Sigmoid colon (tissue), 7 donors: ENCODE data around the gene RNF149. TPM values are rescaled to one million over a fixed set of nuclear protein-coding genes. Genes with fewer than 3 reads are reported as not detected.

Experiments used
- DNase-seq: peaks from one replicate; pipeline ENCODE4 v3.0.0-alpha.2; 2019
- H3K27ac ChIP-seq, 4 donors: fragments of 200-600 bp; sonication (generic); one replicate each; pipeline ENCODE4 v1.5.1; 2016 to 2019; ENCODE audit warnings: mild to moderate bottlenecking in 1 of 4
- H3K27me3 ChIP-seq, 3 donors: fragments of 200-600 bp; sonication (generic); one replicate each; pipeline ENCODE4 v1.5.1; 2019; ENCODE audit warnings: mild to moderate bottlenecking in 1 of 3
- H3K36me3 ChIP-seq, 4 donors: fragments of 200-600 bp; sonication (generic); one replicate each; pipeline ENCODE4 v1.5.1; 2016 to 2019
- H3K4me1 ChIP-seq, 4 donors: fragments of 200-600 bp; sonication (generic); one replicate each; pipeline ENCODE4 v1.5.1; 2017 to 2019
- H3K4me3 ChIP-seq, 4 donors: fragments of 200-600 bp; sonication (generic); one replicate each; pipeline ENCODE4 v1.5.1; 2017 to 2019; ENCODE audit warnings: mild to moderate bottlenecking in 2 of 4, moderate library complexity in 1 of 4
- H3K9me3 ChIP-seq, 4 donors: fragments of 200-600 bp in 3 of 4; sonication (generic) in 3 of 4; one replicate each; pipeline versions ENCODE4 v1.5.1 to v1.6.1; 2013 to 2019
- CTCF ChIP-seq, 4 experiments: fragments of 450-650 bp in 3 of 4; fragments of 200-600 bp in 1 of 4; IDR thresholded peaks; one replicate each; pipeline ENCODE4 v1.5.1; 2016 to 2019; ENCODE audit warnings: antibody characterized with exemption in 4 of 4, mild to moderate bottlenecking in 3 of 4, moderate library complexity in 2 of 4
- EP300 ChIP-seq, 4 donors: sonication (generic); formaldehyde crosslinking; IDR thresholded peaks; one replicate each; pipeline ENCODE4 v1.6.1; 2017; ENCODE audit warnings: antibody characterized with exemption in 4 of 4
- POLR2A ChIP-seq, 2 donors: fragments of 450-650 bp; IDR thresholded peaks; one replicate each; pipeline ENCODE4 v1.6.1; 2016; ENCODE audit warnings: antibody characterized with exemption in 2 of 2, mild to moderate bottlenecking in 2 of 2, moderate library complexity in 2 of 2
- POLR2AphosphoS5 ChIP-seq, 4 donors: sonication (generic); formaldehyde crosslinking; IDR thresholded peaks; one replicate each; pipeline ENCODE4 v1.6.1; 2017; ENCODE audit warnings: antibody characterized with exemption in 4 of 4
- WGBS, 2 donors: extraction: QIAGEN DNeasy Blood & Tissue Kit; methylation state at CpG; one replicate each; pipeline ENCODE4 v1.1.7; 2013; 5-methylcytosine and 5-hydroxymethylcytosine counted together
- intact Hi-C: fragments of 100-400 bp; cut with DNase I; formaldehyde crosslinking; loops from one replicate; pipeline ENCODE4 v1.15.1; 2023
- polyA plus RNA-seq, 3 donors: library from polyadenylated mRNA; stranded (reverse); fragments of 200-250 nt; gene quantifications; one replicate each; pipeline ENCODE4 v1.2.3, GENCODE V29; 2013
- total RNA-seq, 4 donors: library from RNA; depleted of rRNA; stranded (reverse); fragments of >200 nt; gene quantifications; one replicate each; pipeline ENCODE4 v1.1.0, GENCODE V29; 2016
- donor health status: healthy with polysubstance abuse.
- donor health status: Bipolar disorder and iron deficiency.
- donor health status: healthy.

Gene RNF149
- total and polyA plus RNA-seq, 7 donors: 11.4 to 65.4 (median 40.0) TPM

DNA sequence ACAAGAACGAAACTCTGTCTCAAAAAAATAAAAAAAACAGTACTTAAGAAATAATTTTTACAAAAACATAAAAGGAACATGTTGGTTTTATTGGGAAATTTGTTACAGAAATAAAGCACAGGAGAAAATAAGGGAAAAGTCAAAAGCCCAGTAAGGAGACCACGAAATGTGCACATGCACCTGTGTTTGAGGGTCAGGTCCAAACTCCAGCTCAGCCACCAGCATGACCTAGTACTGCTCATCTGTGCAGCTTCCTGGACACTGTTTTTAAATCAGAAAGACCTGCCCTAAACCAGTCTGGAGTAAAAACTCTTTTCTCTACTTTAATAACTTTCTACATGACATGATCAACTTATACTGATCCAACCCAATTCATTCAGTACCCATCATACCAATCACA is 21.2 kb downstream of the RNF149 start:
- WGBS, 2 donors: 95% methylated on average over 2 of the region's 2 CpGs
- Histone ChIP-seq H3K36me3 (peaks cover 12 to 84% (median 42%) of the 10 kb centered on the region in 4 donors), H3K27me3 (no peaks in the 10 kb centered on the region), H3K4me3 (no peak overlapping the region), H3K9me3 (no peaks in the 10 kb centered on the region), H3K4me1 (no peaks in the 10 kb centered on the region), H3K27ac (no peak overlapping the region)
- no peak for DNase-seq
- intact Hi-C loops: no loop called here
- TF ChIP-seq EP300 (IDR thresholded peaks at IDR 0.05) (no peak), POLR2AphosphoS5 (IDR thresholded peaks at IDR 0.05) (no peak), CTCF (IDR thresholded peaks at IDR 0.05) (no peak), POLR2A (IDR thresholded peaks at IDR 0.05) (no peak)

DNA sequence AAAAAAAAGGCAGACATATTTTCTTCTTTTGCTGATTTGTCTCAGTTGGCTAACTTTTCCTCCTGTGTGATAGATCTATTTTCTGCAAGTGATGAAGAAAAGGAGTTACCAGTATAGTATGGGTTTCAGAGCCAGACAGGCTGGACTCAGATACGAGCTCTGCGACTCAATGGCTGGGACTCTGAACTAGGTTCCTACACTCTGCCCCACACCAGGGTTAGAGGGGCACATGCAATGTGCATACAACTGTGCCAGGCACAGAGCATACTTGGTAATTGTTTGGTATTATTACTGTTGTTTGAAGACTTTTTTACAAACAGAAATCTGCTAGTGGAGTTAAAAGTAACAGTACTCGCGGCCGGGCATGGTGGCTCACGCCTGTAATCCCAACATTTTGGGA is 21.8 kb downstream of the RNF149 start:
- Histone ChIP-seq H3K27ac (no peak overlapping the region), H3K4me3 (no peak overlapping the region), H3K27me3 (no peaks in the 10 kb centered on the region), H3K9me3 (no peaks in the 10 kb centered on the region), H3K4me1 (no peaks in the 10 kb centered on the region), H3K36me3 (peaks cover 12 to 84% (median 47%) of the 10 kb centered on the region in 4 donors)
- TF ChIP-seq POLR2A (IDR thresholded peaks at IDR 0.05) (no peak), POLR2AphosphoS5 (IDR thresholded peaks at IDR 0.05) (no peak), CTCF (IDR thresholded peaks at IDR 0.05) (no peak), EP300 (IDR thresholded peaks at IDR 0.05) (no peak)
- WGBS, 2 donors: 95 to 96% methylated on average over 6 of the region's 6 CpGs
- intact Hi-C loops: no loop called here
- DNase-seq: no peak

GRCh38 chr2:101282980-101283379 is 25.5 kb downstream of the RNF149 start:
- H3K27me3 ChIP-seq: no peaks in the 10 kb centered on the region
- intact Hi-C loops: no loop called here
- H3K9me3 ChIP-seq: no peaks in the 10 kb centered on the region
- 94 to 96% methylated on average over 3 of the region's 3 CpGs for WGBS, 2 donors
- H3K4me1 ChIP-seq: no peaks in the 10 kb centered on the region
- H3K4me3 ChIP-seq: no peak overlapping the region
- H3K36me3 ChIP-seq: peaks cover 19 to 97% (median 55%) of the 10 kb centered on the region in 4 donors
- no peak overlapping the region for H3K27ac ChIP-seq
- TF ChIP-seq POLR2A (IDR thresholded peaks at IDR 0.05) (no peak), POLR2AphosphoS5 (IDR thresholded peaks at IDR 0.05) (no peak), EP300 (IDR thresholded peaks at IDR 0.05) (no peak), CTCF (IDR thresholded peaks at IDR 0.05) (no peak)
- no peak for DNase-seq

DNA sequence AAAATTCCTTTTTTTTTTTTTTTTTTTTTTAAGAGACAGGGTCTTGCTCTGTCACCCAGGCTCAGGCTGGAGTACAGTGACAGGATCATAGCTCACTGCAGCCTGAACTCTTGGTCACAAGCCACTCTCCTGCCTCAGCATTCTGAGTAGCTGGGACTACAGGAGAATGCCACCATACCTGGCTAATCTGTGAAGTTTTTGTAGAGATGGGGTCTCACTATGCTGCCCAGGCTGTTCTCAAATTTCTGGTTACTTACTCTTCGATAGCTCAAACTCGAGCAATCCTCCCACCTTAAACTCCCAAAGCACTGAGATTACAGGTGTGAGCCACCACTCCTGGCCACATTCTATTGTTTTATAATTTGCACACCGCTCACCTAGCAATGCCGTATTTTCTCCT is 27.0 kb downstream of the RNF149 start:
- no peak overlapping the region for H3K27ac ChIP-seq
- H3K9me3 ChIP-seq: no peaks in the 10 kb centered on the region
- peaks cover 13 to 89% (median 40%) of the 10 kb centered on the region in 4 donors for H3K36me3 ChIP-seq
- no peak for TF ChIP-seq POLR2A (IDR thresholded peaks at IDR 0.05)
- TF ChIP-seq EP300 (IDR thresholded peaks at IDR 0.05): no peak
- no peak for TF ChIP-seq CTCF (IDR thresholded peaks at IDR 0.05)
- no peak for TF ChIP-seq POLR2AphosphoS5 (IDR thresholded peaks at IDR 0.05)
- no peak for DNase-seq
- H3K4me3 ChIP-seq: no peak overlapping the region
- no peaks in the 10 kb centered on the region for H3K27me3 ChIP-seq
- intact Hi-C loops: no loop called here
- 97% methylated on average over 4 of the region's 4 CpGs for WGBS, 2 donors
- H3K4me1 ChIP-seq: no peaks in the 10 kb centered on the region

- 90 to 95% methylated on average over 3 of the region's 3 CpGs for WGBS, 2 donors
Measured at GRCh38 chr2:101278925-101279324, 29.6 kb downstream of the RNF149 start.

More at GRCh38 chr2:101278925-101279324, 29.6 kb downstream of the RNF149 start:
- Histone ChIP-seq H3K9me3 (no peaks in the 10 kb centered on the region), H3K27me3 (no peaks in the 10 kb centered on the region), H3K36me3 (peaks cover 11 to 79% (median 32%) of the 10 kb centered on the region in 4 donors), H3K4me1 (no peaks in the 10 kb centered on the region), H3K27ac (no peak overlapping the region), H3K4me3 (no peak overlapping the region)
- TF ChIP-seq CTCF (IDR thresholded peaks at IDR 0.05) (no peak), EP300 (IDR thresholded peaks at IDR 0.05) (no peak), POLR2AphosphoS5 (IDR thresholded peaks at IDR 0.05) (no peak), POLR2A (IDR thresholded peaks at IDR 0.05) (no peak)
- no peak for DNase-seq
- intact Hi-C loops: no loop called here
